ENCODE results near the gene DUSP2.

Gene DUSP2

DNA sequence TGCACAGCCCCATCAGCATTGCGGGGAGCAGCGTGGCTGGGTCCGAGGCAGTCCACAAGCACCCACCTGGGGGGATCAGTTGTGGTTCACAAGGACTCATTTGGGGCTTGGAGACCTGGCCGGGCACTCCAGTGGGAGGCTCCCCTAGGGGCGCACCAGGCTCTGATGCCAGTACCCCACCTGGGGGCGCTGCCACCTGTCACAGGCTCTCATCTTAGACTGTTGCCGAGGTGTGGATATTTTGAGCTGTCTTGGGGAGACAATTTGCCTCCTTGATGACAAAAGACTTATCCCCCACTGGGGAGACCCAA, 31.9 kb downstream of the DUSP2 start:
- peak; percentile 32 for DNase-seq

DNA sequence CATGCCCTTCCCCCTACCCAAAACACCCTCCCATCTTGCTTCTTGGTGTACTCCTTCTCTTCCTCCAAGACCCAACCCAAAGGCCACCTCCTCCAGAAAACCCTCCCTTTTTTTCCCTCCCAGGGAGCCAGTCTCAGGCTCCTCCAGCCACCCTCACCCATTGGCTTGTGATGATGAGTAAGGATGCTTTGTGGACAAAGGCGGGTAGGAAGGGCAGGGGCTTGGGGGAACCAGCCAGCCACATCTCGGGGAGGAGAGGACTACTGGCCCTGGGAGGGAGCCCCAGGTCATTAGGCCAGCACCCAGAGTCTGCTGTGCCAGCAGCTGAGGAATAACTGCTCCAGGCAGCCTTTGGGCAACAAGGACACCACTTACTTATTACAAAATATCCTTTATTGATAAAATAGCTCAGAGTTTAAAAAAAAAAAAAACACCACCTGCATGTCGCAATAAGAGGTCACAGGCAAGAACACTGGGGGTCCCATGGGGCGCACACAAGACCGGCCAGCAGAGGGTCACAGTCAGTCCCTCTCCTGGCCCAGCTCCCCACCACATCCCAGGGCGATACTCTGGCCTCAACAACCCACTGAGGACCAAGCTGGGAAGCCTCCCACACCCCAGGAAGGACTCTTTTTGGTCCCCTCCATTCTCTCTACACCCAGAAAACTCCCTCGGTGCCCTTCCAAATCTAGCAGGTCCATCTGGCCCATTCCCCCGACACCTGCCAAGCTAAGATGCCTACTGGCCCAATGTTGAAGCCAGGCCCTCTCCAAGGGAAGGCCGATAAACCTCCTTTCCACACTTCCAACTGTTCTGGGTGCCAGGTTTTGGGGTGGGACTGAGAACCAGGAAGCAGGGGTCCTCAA, 32.5 kb downstream of the DUSP2 start:
- DNase-seq, result peak; percentile 6

DNA sequence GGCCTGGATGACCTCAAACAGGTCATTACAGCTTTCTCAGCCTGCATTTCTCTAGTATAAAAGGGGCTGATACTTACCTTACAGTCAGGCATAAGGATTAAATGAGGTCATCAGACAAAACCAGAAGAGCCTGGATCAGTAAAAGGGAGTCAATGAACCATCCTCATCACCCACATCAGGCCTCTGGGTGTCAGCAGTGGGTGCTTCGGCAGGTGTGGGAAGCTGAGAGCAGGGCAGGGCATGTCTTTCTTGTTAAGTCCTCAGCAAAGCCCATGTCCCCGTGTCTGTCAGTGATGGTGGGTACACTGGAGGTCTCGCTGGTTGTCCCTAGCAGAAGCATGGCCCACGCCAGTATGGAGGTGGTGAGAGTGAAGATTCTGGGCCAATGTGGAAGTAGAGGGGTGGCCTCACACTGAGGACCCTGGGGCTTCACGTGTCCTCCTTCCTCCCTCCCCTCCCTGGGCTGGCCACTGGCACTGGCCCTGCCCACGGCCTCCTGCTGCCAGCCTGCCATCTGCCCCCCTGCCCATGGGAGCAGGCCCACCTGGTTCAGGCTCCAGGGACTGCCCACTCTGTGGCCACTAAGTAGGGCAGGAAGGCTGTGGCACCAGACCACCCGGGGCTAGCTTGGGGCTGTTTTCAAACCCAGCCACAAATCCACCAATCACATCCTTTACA, 33.3 kb downstream of the DUSP2 start:
- no peak for DNase-seq

DNA sequence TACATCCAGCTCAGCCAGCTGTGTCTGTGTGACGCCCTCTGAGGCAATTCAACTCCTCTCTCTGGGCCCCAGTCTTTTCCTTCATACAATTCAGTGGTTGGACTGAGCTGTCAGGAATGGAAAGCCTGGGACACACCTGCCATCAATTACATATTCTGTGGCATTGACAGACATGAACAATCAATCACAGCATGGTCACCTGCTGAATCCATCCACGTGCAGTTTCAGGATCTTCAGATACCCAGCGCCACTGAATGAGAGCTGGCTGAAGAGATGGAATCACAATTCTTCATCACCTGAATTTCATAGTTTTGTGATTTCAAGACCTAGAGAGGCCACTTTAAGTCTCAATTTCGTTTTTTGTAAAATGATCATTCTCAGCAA, 34.0 kb downstream of the DUSP2 start:
- no peak for DNase-seq

DNA sequence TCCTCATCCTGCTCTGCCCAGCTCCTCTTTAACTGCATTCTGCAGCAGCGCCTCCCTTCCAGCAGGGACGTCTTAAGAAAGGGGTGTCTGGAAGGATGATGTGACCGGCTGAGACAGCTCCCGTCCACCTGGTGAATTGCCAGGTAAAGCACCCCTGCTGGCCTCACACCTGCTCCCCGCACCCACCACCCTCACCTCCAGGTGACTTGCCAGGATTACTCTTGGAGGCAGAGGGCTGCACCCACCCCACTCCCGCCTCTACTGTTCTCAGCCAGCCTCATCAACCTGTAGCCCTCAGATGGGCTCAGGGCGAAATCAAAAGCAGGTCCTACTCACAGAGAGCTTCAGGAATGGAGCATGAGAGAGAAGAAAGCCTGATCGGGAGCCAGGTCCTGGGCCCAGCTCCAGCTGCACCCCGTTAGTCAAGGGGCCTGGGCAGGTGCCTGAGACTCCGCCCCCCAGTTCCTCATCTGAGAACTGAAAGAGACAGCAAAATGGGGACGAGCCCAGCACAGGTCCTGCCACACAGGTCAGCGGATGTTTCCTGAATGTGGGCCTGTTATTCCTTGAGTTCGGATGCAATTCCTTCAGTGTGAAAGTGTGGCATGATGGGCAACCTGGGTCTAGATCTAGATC, 34.5 kb downstream of the DUSP2 start:
- DNase-seq, result peak; percentile 14

DNA sequence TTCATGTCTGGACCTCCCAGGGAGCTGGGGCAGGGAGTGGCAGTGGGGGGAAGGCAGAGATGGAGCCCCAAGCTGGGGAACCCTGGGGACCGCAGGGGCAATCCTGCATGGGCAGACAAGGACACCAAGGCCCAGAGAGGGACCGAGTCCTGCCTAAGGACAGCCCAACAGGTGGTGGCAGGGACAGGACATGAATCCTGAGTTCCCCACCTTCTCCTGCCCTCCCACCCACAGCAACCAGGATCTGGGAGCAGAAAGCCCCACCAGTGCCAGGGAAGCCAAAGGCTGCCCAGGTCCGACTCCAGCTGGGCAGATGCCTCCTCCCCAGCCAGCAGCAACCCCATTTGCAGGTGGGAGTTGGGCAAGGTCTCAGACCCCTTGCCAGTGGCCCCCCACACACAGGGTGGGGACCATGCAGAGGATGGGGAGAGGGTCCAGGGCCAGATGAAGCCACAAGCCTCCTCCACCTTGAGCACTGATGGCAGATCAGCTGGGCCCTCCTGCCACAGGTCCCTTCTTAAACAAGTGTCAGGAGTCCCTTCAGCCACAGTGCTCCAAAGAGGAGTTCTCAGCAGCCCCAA, 35.2 kb downstream of the DUSP2 start:
- no peak for DNase-seq

DNA sequence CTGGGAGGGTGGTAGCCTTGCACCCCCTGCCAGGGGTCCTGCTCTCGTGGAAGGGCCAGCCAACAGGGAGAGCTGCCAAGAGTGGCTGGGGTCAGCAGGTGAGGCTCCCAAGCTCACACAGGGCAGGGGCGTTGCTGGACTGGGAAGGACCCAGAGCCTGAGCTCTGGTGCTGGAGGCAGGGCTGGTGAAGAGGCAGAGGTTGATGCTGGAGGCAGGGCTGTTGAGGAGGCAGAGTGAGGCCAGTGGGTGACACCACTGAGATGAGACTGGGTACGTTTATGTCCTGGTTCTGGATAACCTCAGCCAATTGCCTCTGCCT, 35.9 kb downstream of the DUSP2 start:
- DNase-seq, result no peak

DNA sequence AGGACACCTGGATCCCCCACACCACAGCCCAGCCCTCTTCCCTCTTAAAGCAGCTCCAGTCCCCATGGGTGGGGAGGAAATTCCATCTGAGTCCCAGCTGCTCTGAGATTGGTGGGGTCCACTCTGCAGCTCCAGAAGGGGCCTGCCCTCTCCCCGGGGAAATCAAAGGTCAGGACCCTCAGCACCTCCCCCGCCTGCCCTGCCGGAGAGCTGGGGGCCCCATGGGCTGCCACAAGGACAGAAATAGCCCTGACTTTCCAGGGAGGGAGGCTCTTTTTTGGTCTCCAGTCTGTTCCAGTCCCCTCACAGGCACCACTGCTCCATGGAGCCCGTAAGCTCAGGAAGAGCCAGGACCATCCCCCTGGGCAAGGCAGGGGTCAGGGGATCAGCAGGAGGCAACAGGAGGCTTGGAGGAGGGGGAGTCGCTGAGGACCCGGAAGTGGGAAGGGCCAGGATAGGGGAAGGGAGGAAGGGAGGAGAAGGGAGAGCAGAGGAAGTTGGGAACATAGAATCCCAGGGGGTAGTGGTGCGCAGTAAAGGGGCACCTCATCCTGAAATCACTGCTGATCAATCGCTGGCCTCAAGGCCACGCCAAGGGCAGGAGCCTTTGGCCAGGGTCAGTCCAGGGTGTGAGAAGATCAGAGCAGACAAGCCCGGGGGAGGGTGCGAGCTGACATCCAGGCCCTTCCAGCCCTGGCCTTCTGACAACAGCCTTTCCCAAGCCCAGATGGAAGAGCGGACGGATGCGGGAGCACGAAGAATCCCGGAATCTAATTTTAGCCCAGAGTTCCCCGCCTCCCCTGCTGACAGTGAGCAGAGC, 36.5 kb downstream of the DUSP2 start:
- peak; percentile 7 for DNase-seq

DNA sequence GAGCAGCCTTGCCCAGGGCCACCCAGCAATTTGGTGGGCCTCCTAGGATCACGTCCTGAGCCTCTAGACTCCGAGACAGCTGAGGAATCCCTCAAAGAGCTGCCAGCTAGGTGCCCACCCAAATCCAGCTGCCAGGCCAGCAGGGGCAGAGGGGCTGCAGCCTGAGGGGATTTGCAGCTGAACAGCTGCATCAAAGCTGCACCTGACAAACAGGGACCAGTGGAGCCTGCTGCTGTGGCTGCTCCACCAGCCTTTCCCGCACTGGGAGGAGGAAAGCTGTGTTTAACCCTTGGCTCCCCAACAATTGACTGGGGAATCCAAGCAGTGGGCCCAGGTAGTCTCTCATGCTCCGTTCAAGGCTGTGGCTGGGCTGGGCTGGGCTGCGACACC, 37.1 kb downstream of the DUSP2 start:
- DNase-seq, result peak; percentile 13

DNA sequence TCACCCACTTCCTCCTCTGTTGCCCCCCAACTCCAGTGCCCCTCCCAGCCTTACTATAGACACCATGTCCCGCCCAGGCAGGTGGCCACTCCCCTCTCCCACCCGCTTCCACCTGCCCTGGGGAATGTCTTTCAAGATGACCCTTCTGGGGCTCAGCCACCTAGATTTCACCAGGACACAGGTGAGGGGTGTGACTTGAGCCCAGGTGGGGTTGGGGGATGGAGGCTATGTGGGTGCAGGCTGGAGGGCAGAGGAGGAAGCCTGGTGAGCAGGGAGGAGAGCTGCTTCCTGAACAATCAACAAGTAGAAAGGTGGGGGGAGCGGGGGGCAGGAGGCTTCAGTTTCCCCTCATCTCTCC, 37.6 kb downstream of the DUSP2 start:
- peak; percentile 4 for DNase-seq

DNA sequence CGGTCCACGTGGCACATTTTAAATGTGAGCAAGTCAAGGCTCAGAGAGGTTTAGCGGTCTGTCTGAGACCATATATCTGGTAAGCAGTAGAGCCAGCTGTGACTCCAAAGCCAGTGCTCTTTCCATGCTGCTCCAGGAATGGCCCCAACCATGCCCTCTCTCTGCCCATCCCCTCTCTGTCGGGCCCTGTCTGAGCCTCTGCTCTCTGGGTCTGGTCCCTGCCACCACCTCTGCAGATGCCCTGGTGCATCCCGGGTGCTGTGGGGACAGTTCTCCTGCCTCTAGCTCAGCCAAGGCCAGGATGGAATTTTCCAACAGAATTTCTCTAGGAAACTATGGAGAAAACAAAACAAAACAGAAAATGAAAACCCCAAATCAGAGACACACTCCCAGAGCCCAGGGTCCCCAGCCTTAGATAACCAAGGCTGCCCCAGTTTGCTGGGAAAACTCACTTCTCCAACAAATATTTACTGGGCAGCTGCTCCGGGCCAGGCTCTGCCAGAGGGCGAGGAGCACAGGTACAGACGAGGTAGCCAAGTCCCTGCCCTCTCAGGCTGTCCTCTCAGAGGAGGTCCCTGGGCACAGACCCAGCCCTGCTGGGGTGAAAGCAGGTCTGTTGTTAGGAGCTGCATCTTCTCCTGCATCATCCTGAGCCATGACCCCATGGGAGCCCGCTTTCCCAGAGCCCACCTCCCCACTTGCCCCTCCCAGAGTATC, 38.1 kb downstream of the DUSP2 start:
- DNase-seq, result peak; percentile 14

DNA sequence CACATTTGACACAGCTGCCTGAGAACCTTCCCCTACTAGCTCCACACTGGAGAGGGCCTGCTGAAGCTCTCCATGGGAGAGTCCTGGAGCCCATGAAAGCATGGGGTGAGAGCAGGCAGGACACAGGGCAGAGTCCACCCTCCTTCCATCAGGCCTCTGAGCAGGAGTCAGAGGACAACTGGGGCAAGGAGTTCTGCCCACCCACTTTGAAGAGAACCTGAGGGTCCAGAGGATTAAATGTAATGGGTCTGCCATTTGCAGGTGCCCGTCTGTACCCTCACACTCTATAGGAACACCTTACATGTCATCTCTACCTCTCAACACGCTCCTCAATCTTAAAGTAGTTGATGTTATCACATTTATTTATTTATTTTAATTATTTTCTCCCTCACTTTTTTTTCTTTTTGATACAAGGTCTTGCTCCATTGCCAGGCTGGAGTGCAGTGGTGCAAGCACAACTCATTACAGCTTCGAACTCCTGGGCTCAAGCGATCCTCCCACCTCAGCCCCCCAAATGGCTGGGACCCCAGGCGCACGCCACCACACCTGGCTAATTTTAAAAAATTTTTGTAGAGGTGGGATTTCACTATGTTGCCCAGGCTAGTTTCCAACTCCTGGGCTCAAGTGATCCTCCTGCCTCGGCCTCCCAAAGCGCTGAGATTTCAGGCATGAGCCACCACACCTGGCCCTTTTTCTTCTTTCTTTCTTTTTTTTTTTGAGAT, 39.1 kb downstream of the DUSP2 start:
- DNase-seq, result no peak

DNA sequence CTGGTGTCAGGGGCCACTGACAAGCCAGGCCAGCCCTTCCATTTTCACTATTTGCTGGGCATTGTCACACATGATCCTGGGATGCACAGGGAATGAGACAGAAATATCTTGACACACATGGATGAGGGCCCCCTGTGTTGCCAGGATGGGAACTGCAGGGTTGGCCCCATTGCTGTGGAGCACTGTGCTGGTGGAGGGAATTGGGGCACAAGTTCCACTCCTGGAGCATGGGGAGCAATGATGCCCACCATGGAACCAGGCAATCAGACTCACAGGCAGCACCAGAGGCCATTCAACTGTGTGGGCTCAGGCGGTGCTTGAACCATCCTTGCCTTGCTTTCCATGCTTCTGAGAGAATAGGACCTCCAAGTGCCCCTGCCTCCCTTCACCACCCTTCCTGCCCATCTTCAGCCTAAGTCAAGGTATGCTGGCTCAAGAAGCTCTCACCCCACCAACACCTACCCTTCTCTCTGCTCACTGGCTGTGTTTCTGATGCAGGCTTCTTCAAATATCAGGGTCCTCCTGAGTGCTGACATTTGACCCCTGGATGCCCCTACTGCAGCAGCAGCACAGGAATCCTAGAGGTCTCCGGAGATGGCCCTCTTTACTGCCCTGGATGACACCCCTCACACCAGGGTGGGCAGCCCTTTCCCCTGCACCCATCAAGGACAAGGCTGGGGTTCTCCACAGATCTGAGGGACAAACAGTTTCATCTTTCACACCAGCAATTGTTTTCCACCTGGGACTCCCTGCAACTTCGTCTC, 39.9 kb downstream of the DUSP2 start:
- DNase-seq, result peak; percentile 9

DNA sequence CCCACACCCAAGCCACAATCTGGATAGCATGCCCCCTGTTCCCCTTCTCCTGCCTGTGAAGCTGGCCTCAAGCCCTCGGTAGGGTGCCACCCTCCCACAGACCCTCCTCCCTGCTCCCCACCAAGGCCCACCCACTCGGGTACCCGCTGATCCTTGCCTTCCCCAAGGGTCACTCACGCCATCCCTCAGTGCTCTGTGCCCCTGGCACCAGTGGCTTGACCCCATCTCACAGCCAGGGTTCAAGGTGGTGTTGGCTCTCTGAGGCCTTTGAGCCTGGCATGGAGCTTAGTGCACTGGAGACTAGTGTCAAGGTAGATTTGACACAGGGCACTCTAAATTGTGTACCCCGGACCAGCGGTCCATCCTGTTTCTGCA, 40.8 kb downstream of the DUSP2 start:
- DNase-seq, result no peak

DNA sequence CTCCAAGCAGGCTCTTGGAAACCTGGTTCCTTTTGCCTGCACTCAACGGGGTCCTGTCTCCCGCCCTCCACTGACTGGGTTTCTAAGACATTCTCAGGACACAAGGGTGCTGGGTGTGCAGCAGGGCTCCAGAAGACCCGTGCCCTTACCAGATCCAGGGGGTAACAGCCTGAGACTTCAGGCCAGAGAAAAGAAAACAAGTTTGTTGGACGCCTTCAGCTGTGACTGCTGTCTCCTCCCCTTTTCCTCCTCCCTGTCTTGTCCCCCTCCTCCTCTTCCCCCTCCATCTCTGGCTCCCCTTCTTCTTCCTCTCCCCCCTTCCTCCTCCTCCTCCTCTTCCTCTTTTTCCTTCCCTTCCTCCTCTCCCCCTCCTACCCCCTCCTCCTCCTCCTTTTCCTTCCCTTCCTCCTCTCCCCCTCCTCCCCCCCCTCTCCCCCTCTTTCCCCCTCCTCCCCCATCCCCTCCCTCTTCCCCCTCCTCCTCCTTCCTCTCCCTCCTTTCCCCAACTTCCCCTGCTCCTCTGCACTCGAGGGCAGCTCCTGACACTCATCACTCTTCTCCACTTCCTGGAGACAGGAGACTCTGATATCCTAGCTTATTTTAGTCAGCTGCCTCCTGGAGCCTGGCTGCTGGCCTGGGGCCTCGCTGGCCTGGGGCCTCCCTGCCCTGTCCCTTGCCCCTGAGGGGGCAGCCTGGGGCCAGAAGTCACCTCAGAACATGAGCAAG, 41.3 kb downstream of the DUSP2 start:
- peak; percentile 10 for DNase-seq

DNA sequence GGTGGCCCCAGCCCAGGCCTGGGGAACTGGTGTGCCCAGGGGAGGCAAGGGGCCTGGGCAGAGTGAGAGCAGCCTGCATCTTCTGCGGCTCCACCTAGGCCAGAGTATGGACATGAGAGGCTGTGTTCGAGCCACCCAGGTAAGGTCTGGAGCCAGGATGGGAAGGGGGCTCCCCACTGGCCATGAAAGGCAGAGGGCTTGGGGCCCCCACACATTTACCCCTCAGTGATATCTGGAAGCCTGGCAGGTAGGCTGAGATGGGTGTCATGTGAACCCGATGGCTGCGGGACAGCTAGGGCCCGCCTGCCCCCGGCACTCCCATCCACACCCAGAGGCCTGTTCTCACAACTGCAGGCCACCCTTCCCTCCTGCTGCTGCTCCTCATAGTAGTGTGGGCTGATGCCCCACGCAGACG, 42.0 kb downstream of the DUSP2 start:
- DNase-seq, result peak; percentile 12

DNA sequence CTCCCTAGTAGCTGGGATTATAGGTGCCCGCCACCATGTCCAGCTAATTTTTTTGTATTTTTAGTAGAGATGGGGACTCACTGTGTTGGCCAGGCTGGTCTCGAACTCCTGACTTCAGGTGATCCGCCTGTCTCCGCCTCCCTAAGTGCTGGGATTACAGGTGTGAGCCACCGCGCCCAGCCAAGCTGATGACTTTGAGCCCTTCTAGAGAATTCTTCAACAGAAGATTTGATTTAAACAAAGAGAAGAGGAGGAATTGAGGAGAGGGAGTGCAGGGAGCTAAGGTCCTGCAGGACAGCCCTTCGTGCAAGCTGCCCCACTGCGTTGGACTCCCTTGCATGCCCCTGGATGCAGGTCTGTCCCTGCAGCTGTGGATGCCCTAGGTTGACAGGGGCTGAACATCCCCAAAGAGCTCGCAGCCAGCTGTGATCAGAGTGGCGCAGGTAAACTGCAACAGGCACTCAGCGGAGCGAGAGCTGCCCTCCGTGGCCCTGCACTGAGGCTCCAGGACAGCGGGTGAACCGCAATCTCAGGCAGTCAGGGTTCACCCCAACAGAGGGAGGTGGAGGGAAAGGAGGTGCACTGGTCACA, 42.5 kb downstream of the DUSP2 start:
- DNase-seq, result no peak

DNA sequence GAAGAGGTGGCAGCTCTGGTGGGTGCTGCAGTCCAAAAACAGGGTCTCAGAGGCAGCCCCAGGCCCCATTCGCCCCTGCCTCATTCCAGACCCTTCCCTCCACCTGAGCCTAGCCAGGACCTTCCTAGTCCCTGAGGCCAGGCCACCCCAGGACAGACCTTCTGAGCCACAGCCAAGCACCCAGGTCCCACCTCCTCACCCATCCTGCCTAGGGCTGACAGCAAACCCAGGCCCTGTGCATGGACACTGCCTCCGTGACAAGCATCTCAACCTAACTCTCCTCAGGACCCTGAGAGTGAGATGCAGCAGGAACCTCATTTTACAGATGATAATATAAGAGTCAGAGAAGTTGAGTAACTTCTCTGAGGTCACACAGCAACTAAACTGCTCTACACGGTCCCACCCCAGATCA, 44.3 kb downstream of the DUSP2 start:
- no peak for DNase-seq

DNA sequence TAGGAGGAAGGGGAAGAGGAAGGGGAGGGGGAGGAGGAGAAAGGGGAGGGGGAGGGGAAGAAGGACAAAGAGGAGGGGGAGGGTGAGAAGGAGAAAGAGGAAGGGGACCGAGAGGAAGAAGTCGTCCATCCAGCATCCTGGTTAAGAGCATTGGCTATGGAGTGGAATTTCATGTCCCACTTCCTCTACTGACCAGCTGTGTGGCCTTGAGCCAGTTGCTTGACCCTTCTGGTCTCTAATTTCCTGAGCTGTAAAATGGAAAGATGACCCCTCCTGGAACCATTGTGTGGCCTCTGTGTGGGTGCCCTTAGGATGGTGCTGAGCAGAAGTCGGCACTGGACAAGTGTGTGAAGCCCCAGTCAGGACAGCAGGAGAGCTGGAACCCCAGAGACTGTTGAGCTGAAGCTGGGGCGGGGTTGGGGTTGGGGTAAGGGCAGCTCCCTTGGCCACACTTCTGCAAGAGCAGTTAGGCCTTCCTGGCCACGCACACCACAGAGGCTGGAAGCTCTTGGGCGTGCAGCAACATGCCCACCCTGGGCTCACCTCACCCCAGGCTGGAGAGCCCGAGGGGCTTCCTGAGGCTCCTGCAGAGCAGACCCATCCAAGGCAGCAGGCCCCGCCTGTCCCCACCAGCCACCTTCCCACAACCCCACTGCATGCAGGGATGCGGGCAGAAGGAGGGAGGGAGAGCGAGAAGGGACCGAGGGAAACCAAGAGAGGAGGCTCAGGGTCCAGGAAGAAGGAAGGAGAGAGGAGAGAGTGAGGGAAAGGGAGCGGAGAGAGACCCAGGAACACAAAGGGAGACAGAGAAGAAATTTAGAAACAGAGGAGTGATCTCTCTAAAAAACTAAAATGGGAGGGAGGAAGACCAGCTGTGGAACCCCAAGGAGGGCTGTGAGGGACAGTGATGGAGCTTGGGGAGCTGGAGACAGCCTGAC, 45.1 kb downstream of the DUSP2 start:
- no peak for DNase-seq
